ENCODE results near the gene NCK2.

The NCK2 gene

GRCh38 chr2:105725388-105725787 lies 19.3 kb upstream of the NCK2 start:
- Histone ChIP-seq H3K27me3 (ENCODE audit: control insufficient read depth, insufficient read depth, low read length) (no peaks in the 10 kb centered on the region), H3K36me3 (ENCODE audit: control insufficient read depth, insufficient read depth, low read length) (no peaks in the 10 kb centered on the region), H3K79me2 (no peaks in the 10 kb centered on the region), H3K4me3 (ENCODE audit: low read depth, low read length) (no peak overlapping the region), H3K4me2 (ENCODE audit: low read length) (no peak overlapping the region), H3K27ac (no peak overlapping the region), H3K9ac (no peak overlapping the region), H3K4me1 (no peaks in the 10 kb centered on the region), H2AFZ (no peak overlapping the region), H3K9me3 (ENCODE audit: control insufficient read depth, low read length) (no peaks in the 10 kb centered on the region)
- TF ChIP-seq CTCF (IDR thresholded peaks at IDR 0.05): no peak

- Histone ChIP-seq H3K4me3 (ENCODE audit: low read depth, low read length) (no peak overlapping the region), H3K4me2 (ENCODE audit: low read length) (no peak overlapping the region), H3K79me2 (no peaks in the 10 kb centered on the region), H3K36me3 (ENCODE audit: control insufficient read depth, insufficient read depth, low read length) (no peaks in the 10 kb centered on the region), H3K27me3 (ENCODE audit: control insufficient read depth, insufficient read depth, low read length) (no peaks in the 10 kb centered on the region), H3K4me1 (no peaks in the 10 kb centered on the region), H3K27ac (no peak overlapping the region), H2AFZ (no peak overlapping the region), H3K9me3 (ENCODE audit: control insufficient read depth, low read length) (no peaks in the 10 kb centered on the region), H3K9ac (no peak overlapping the region)
- no peak for TF ChIP-seq CTCF (IDR thresholded peaks at IDR 0.05)
These were observed 14.5 kb upstream of the NCK2 start for GRCh38 chr2:105730170-105730569.

GRCh38 chr2:105731511-105731910 lies 13.2 kb upstream of the NCK2 start:
- Histone ChIP-seq H3K9me3 (ENCODE audit: control insufficient read depth, low read length) (no peaks in the 10 kb centered on the region), H3K4me2 (ENCODE audit: low read length) (no peak overlapping the region), H3K27me3 (ENCODE audit: control insufficient read depth, insufficient read depth, low read length) (no peaks in the 10 kb centered on the region), H3K9ac (no peak overlapping the region), H3K27ac (no peak overlapping the region), H3K79me2 (no peaks in the 10 kb centered on the region), H2AFZ (no peak overlapping the region), H3K36me3 (ENCODE audit: control insufficient read depth, insufficient read depth, low read length) (no peaks in the 10 kb centered on the region), H3K4me1 (no peaks in the 10 kb centered on the region), H3K4me3 (ENCODE audit: low read depth, low read length) (no peak overlapping the region)
- TF ChIP-seq CTCF (IDR thresholded peaks at IDR 0.05): no peak

GRCh38 chr2:105732101-105732500 lies 12.6 kb upstream of the NCK2 start:
- no peak for TF ChIP-seq CTCF (IDR thresholded peaks at IDR 0.05)
- Histone ChIP-seq H3K9me3 (ENCODE audit: control insufficient read depth, low read length) (no peaks in the 10 kb centered on the region), H3K4me2 (ENCODE audit: low read length) (no peak overlapping the region), H3K9ac (no peak overlapping the region), H3K27ac (no peak overlapping the region), H2AFZ (no peak overlapping the region), H3K4me1 (no peaks in the 10 kb centered on the region), H3K36me3 (ENCODE audit: control insufficient read depth, insufficient read depth, low read length) (no peaks in the 10 kb centered on the region), H3K27me3 (ENCODE audit: control insufficient read depth, insufficient read depth, low read length) (no peaks in the 10 kb centered on the region), H3K4me3 (ENCODE audit: low read depth, low read length) (no peak overlapping the region), H3K79me2 (no peaks in the 10 kb centered on the region)

- H3K9me3 ChIP-seq (ENCODE audit: control insufficient read depth, low read length): no peaks in the 10 kb centered on the region
- no peak overlapping the region for H3K27ac ChIP-seq
- H3K27me3 ChIP-seq (ENCODE audit: control insufficient read depth, insufficient read depth, low read length): no peaks in the 10 kb centered on the region
- H3K9ac ChIP-seq: no peak overlapping the region
- TF ChIP-seq CTCF (IDR thresholded peaks at IDR 0.05): no peak
- no peaks in the 10 kb centered on the region for H3K79me2 ChIP-seq
- H3K36me3 ChIP-seq (ENCODE audit: control insufficient read depth, insufficient read depth, low read length): no peaks in the 10 kb centered on the region
- H3K4me3 ChIP-seq (ENCODE audit: low read depth, low read length): no peak overlapping the region
- H3K4me1 ChIP-seq: no peaks in the 10 kb centered on the region
- no peak overlapping the region for H2AFZ ChIP-seq
- H3K4me2 ChIP-seq (ENCODE audit: low read length): no peak overlapping the region
These were observed 11.6 kb upstream of the NCK2 start for GRCh38 chr2:105732955-105733607.
